ENCODE data around the gene TLL2. TPM values are rescaled to one million over a fixed set of nuclear protein-coding genes. Genes with fewer than 3 reads are reported as not detected.

The TLL2 gene
- total RNA-seq, 4 donors from 2014 or later = 0.30 to 0.60 TPM; not detected in 2

DNA sequence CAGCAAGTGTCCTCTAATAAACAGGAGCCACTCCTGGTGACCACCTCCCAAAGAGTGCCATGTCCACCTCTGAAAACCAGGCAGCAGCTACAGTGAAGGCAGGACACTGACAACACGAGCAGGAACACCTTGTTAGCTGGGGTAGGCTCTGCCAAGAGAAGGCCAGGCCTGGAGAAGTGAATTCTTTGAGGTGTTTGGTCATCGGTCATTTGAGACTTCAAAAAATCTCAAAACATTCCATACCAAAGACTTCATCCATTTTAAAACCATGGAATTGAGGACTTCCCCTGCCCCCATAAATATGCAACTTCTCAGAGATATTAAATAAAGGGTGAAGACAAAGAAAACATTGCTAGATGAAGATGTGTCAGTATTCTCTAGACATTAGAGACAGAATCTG lies 126.6 kb downstream of the TLL2 start:
- Histone ChIP-seq H3K9me3 (no peaks in the 10 kb centered on the region), H3K36me3 (no peaks in the 10 kb centered on the region), H3K27ac (no peak overlapping the region), H3K4me3 (no peak overlapping the region), H3K27me3 (peaks cover 69% of the 10 kb centered on the region), H3K4me1 (peaks cover 14% of the 10 kb centered on the region)
- 73% methylated on average over 2 of the region's 2 CpGs for WGBS
- DNase-seq (ENCODE audit: low spot score in 2 of 2) = no peak
- TF ChIP-seq POLR2AphosphoS5 (IDR thresholded peaks at IDR 0.05) = no peak

GRCh38 chr10:96384506-96384905 lies 129.2 kb downstream of the TLL2 start:
- Histone ChIP-seq H3K4me1 (peaks cover under 1% of the 10 kb centered on the region), H3K4me3 (no peak overlapping the region), H3K27ac (no peak overlapping the region), H3K36me3 (no peaks in the 10 kb centered on the region), H3K27me3 (peaks cover 65% of the 10 kb centered on the region), H3K9me3 (no peaks in the 10 kb centered on the region)
- TF ChIP-seq POLR2AphosphoS5 (IDR thresholded peaks at IDR 0.05) (no peak), CTCF (IDR thresholded peaks at IDR 0.05) (no peak), POLR2A (IDR thresholded peaks at IDR 0.05) (no peak), EP300 (IDR thresholded peaks at IDR 0.05) (no peak)
- DNase-seq (ENCODE audit: low spot score in 2 of 2) = no peak
- 76% methylated on average over 22 of the region's 25 CpGs for WGBS

DNA sequence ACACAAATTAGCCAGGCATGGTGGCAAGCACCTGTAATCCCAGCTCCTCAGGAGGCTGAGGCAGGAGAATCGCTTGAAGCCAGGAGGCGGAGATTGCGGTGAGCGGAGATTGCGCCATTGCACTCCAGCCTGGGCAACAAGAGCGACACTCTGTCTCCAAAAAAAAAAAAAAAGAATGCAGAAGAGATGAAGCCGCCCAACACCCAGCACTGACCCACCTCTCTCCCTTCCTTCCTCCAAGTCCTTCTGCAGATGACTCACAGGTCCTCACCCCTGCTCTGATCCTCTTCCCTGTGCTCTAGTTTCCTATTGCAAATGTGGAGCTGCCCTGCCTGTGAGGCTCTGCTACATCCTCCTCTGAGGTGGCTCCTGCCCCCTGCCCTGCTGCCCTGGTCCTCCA lies 132.9 kb downstream of the TLL2 start:
- no peaks in the 10 kb centered on the region for H3K9me3 ChIP-seq
- DNase-seq (ENCODE audit: low spot score in 2 of 2) = no peak
- no peaks in the 10 kb centered on the region for H3K36me3 ChIP-seq
- H3K4me3 ChIP-seq = no peak overlapping the region
- H3K4me1 ChIP-seq = peaks cover 14% of the 10 kb centered on the region
- TF ChIP-seq CTCF (IDR thresholded peaks at IDR 0.05) (no peak), POLR2AphosphoS5 (IDR thresholded peaks at IDR 0.05) (no peak), EP300 (IDR thresholded peaks at IDR 0.05) (no peak), POLR2A (IDR thresholded peaks at IDR 0.05) (no peak)
- no peak overlapping the region for H3K27ac ChIP-seq
- WGBS = 94% methylated on average over 7 of the region's 7 CpGs
- peaks cover 71% of the 10 kb centered on the region for H3K27me3 ChIP-seq

DNA sequence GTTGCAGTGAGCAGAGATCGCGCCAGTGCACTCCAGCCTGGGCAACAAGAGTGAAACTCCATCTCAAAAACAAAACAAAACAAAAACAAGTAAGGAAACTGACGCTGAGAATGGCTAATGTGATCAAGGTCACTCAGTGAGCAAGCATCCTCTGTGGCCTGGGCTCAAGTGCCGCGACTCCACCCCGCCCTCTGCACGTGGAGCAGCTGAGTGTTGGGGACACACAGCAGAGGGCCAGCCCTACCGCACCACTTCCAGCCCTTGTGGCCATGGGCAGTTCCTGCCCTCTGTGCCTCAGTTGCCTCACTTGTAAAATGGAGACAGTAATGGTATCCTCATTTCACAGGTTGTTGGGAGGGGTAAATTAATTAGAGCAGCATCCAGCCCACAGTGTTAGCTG lies 134.0 kb downstream of the TLL2 start:
- WGBS = 84% methylated on average over 8 of the region's 8 CpGs
- no peak for TF ChIP-seq POLR2AphosphoS5 (IDR thresholded peaks at IDR 0.05)
- no peak for TF ChIP-seq EP300 (IDR thresholded peaks at IDR 0.05)
- DNase-seq (ENCODE audit: low spot score in 2 of 2) = no peak

DNA sequence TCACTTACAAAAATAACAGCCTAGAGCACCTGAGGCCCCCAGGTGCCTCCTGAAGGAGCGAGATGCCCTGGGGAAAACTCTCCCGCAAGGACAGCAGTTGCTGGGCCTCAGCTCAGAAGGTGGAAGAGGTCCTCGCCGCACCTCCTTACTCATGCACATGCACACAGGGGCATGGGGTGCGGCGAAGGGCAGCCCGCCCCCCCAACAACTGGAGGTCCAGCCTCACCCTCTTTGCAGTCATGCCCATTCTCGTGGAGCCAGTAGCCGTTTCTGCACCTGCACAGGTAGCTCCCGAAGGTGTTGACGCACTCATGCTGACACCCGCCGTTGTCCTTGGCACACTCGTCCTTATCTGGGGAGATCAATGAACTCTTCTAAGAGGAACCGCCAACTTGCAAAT lies 135.0 kb downstream of the TLL2 start:
- peaks cover 57% of the 10 kb centered on the region for H3K27me3 ChIP-seq
- no peaks in the 10 kb centered on the region for H3K36me3 ChIP-seq
- TF ChIP-seq POLR2A (IDR thresholded peaks at IDR 0.05) = no peak
- no peak for TF ChIP-seq EP300 (IDR thresholded peaks at IDR 0.05)
- TF ChIP-seq CTCF (IDR thresholded peaks at IDR 0.05) = no peak
- TF ChIP-seq POLR2AphosphoS5 (IDR thresholded peaks at IDR 0.05) = no peak
- H3K4me1 ChIP-seq = peaks cover 18% of the 10 kb centered on the region
- H3K9me3 ChIP-seq = no peaks in the 10 kb centered on the region
- no peak overlapping the region for H3K27ac ChIP-seq
- 64% methylated on average over 9 of the region's 15 CpGs for WGBS
- no peak overlapping the region for H3K4me3 ChIP-seq
- no peak for DNase-seq (ENCODE audit: low spot score in 2 of 2)

More for the DNA sequence above, 134.0 kb downstream of the TLL2 start:
- no peak overlapping the region for H3K27ac ChIP-seq
- no peaks in the 10 kb centered on the region for H3K36me3 ChIP-seq
- peaks cover 60% of the 10 kb centered on the region for H3K27me3 ChIP-seq
- no peak overlapping the region for H3K4me3 ChIP-seq
- no peaks in the 10 kb centered on the region for H3K9me3 ChIP-seq
- peaks cover 18% of the 10 kb centered on the region for H3K4me1 ChIP-seq

GRCh38 chr10:96377816-96378294 lies 135.9 kb downstream of the TLL2 start:
- peaks cover 18% of the 10 kb centered on the region for H3K4me1 ChIP-seq
- 38% methylated on average over 5 of the region's 6 CpGs for WGBS
- no peaks in the 10 kb centered on the region for H3K36me3 ChIP-seq
- H3K27ac ChIP-seq = no peak overlapping the region
- H3K4me3 ChIP-seq = no peak overlapping the region
- no peaks in the 10 kb centered on the region for H3K9me3 ChIP-seq
- no peak for DNase-seq (ENCODE audit: low spot score in 2 of 2)
- TF ChIP-seq POLR2AphosphoS5 (IDR thresholded peaks at IDR 0.05) = no peak
- no peak for TF ChIP-seq EP300 (IDR thresholded peaks at IDR 0.05)
- TF ChIP-seq CTCF (IDR thresholded peaks at IDR 0.05) = no peak
- TF ChIP-seq POLR2A (IDR thresholded peaks at IDR 0.05) = no peak
- peaks cover 49% of the 10 kb centered on the region for H3K27me3 ChIP-seq
